WI38 (cell line): ENCODE data around the gene SYDE1.
"Not testable (repeated sequence)": the region's sequence is repeated elsewhere in the genome, so short reads cannot be mapped to it uniquely, and the experiment has no call there.

Source experiments
- H3K4me3 ChIP-seq: 2 replicates; pipeline ENCODE4 v1.5.1; 2011; ENCODE audit warnings: low read depth, mild to moderate bottlenecking, control low read depth, low read length
- TF ChIP-seq, protein P1 (sequence below): IDR thresholded peaks from 2 replicates; pipeline ENCODE4 v1.5.1; 2012; ENCODE audit warnings: low read depth, mild to moderate bottlenecking, control low read depth, low read length

The SYDE1 gene, protein sequence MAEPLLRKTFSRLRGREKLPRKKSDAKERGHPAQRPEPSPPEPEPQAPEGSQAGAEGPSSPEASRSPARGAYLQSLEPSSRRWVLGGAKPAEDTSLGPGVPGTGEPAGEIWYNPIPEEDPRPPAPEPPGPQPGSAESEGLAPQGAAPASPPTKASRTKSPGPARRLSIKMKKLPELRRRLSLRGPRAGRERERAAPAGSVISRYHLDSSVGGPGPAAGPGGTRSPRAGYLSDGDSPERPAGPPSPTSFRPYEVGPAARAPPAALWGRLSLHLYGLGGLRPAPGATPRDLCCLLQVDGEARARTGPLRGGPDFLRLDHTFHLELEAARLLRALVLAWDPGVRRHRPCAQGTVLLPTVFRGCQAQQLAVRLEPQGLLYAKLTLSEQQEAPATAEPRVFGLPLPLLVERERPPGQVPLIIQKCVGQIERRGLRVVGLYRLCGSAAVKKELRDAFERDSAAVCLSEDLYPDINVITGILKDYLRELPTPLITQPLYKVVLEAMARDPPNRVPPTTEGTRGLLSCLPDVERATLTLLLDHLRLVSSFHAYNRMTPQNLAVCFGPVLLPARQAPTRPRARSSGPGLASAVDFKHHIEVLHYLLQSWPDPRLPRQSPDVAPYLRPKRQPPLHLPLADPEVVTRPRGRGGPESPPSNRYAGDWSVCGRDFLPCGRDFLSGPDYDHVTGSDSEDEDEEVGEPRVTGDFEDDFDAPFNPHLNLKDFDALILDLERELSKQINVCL

DNA sequence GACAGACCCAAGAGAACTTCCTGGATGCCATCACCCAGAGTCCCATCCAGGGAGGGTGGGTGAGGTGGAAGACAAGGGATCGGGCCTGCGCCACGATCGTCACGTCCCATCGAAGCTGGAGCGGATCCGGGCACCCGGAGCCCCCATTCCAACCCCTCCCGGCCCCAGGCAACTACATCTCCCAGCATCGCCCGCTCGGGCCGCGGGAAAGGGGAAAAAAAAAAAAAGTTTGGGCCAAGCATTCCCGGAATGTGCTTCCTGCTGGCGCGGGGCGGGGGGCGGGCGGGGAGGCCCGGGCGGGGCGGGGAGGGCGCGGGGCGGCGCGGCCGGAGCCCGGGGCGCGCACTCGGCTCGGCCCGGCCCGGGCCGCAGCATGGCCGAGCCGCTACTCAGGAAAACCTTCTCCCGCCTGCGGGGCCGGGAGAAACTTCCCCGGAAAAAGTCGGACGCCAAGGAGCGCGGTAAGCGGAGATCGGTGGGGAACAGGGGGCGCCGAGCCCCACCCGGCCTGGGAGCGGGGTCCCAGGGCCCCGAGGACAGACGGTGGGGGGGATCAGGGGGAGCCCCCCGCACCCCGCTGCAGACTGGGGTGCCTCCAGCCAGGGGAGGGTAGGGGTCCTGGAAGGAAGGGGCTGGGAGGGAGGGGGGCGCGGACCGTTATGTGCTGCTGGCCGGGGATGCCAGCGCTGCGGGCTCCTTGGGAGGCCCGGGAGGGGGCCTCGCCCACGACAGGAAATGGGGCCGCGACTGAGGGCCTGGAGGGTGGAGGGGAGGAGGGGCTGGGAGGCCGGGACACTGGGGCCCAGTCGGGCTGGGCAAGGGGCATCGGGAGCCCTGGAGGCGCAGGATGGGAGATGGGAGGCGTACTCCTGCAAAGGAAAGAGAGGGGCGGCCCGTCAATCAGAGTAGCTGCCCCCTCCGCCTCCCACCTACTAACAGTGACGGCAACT lies at the start of gene SYDE1:
Gene SYDE1, plus strand, starts transcription at position 341 of the 950 bp plus-strand sequence. Its CDS starts 33 bp downstream, at position 374.
- H3K4me3 ChIP-seq, result peak within 1 kb of the TSS; percentile 72
- TF ChIP-seq, protein P1, sequence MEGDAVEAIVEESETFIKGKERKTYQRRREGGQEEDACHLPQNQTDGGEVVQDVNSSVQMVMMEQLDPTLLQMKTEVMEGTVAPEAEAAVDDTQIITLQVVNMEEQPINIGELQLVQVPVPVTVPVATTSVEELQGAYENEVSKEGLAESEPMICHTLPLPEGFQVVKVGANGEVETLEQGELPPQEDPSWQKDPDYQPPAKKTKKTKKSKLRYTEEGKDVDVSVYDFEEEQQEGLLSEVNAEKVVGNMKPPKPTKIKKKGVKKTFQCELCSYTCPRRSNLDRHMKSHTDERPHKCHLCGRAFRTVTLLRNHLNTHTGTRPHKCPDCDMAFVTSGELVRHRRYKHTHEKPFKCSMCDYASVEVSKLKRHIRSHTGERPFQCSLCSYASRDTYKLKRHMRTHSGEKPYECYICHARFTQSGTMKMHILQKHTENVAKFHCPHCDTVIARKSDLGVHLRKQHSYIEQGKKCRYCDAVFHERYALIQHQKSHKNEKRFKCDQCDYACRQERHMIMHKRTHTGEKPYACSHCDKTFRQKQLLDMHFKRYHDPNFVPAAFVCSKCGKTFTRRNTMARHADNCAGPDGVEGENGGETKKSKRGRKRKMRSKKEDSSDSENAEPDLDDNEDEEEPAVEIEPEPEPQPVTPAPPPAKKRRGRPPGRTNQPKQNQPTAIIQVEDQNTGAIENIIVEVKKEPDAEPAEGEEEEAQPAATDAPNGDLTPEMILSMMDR, result no peak

DNA sequence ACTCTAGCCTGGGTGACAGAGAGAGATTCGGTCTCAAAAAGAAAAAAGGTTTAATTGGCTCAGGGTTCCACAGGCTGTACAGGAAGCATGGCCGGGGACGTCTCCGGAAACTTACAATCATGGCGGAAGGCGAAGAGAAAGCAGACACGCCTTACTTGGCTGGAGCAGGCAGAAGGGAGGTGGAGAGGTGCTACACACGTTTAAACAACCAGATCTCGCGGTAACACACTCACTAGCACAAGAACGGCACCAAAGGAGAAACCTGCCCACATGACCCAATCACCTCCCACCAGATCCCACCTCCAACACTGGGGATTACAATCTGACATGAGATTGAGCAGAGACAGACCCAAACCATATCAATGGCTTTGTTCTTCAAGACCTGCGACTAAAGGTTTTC lies 45.2 kb upstream of the SYDE1 start:
- H3K4me3 ChIP-seq, result no peak overlapping the region
- TF ChIP-seq, protein P1, result no peak

DNA sequence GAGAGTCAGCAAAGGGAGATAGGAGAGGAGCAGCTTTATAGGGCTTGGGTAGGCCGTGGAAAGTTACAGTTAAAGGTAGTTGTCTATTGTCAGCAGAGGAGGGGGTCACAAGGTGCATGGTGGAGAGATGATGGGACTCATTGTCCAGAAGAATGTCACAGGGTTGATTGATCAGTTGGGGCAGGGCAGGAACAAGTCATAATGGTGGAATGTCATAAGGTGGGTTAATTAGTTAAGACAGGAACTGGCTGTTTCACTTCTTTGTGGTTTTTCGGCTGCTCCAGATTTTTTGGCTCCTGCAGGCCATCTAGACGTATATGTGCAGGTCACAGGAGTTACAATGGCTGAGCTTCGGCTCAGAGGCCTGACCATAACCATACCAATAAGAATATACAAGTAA lies 36.8 kb upstream of the SYDE1 start:
- H3K4me3 ChIP-seq, result not testable (repeated sequence)

DNA sequence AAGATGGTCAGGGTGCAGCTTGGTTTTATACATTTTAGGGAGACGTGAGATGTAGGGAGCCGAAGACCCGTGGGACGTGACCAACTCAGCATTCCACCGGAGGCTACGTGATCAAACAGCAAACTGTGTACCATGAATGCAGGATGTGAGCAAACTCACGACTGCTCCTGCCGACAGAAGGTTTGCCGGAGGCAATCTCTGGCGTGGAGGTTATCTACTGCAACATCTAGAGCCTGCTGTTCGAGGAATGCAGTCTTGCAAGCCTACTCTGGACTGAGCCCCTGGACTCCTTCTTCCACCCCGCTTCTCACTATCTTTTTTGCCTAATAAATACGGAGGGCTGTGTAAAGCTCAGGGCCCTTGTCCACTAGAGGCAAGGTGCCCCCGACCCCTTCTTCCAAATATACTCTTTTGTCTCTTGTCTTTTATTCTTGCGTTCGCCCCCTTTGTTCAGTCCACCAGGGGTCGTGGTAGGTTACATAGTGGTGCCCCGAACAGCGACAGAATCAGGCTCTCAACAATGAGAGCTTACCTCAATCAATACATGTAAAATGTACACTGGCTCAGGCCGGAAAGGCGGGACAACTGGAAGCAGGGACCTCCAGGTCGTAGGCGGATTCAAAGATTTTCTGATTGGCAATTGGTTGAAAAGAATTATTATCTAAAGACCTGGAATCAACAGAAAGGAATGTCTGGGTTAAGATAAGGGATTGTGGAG lies 34.1 kb upstream of the SYDE1 start:
- no peak overlapping the region for H3K4me3 ChIP-seq
- TF ChIP-seq, protein P1, result no peak

DNA sequence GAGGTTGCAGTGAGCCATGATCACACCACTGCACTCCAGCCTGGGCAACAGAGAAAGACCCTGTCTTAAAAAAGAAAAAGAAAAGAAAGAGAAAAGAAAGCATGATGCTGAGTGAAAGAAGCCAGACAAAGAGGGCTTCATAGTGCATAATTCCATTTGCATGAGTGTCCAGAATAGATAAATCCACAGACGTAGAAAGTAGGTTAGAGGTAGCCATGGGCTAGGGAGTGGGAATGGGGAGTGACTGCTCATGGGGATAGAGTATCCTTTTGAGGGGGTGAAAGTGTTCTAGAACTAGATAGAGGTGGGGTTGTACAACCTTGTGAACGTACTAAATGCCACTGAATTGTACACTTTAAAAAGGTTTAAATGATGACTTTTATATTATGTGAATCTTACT lies 32.8 kb upstream of the SYDE1 start:
- no peak overlapping the region for H3K4me3 ChIP-seq
- TF ChIP-seq, protein P1, result no peak

DNA sequence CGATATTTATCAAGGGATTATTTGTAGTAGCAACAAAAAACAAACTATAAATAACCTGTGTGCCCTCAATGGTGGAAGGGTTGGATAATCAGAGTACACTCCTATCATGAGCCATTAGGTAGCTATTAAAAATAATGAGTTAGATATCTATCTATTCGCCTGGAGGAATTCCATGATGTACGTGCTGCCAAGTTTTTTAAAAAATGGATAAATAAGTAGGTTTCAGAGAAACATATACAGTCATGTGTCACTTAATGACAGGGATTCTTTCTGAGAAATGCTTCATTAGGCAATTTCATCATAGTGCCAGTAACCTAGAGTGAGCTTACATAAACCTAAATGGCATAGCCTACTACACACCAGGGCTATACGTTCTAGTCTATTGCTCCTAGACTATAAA lies 31.4 kb upstream of the SYDE1 start:
- H3K4me3 ChIP-seq, result no peak overlapping the region
- TF ChIP-seq, protein P1, result no peak

DNA sequence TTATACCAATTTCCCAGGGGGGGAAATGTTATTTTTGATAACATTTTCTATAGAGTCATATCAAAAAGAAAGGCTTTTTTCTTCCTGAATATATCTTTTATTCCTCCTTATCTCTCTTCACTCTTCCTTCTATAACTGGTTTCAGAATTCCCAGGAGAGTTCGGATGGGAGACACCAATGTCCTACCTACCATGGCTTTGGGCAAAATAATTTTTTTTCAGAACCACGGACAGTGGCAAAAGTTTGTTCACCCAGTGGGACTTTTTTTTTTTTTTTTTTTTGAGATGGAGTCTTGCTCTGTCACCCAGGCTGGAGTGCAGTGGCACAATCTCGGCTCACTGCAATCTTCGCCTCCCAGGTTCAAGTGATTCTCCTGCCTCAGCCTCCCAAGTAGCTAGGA lies 27.2 kb upstream of the SYDE1 start:
- H3K4me3 ChIP-seq, result not testable (repeated sequence)
